ENCODE data around the gene RNASEL.
"Not testable (repeated sequence)": the region's sequence is repeated elsewhere in the genome, so short reads cannot be mapped to it uniquely, and the experiment has no call there.

Gene RNASEL

GRCh38 chr1:182588500-182589396, at the start of gene RNASEL:
RNASEL (minus strand) TSS chr1:182589256; CDS start chr1:182586806, 2,450 bp downstream.
- DNase-seq (ENCODE audit: low spot score) = peak; percentile 64

- DNase-seq (ENCODE audit: low spot score) = no peak
These were observed 48.7 kb upstream of the RNASEL start for GRCh38 chr1:182637769-182638168.

GRCh38 chr1:182635871-182636270, 46.8 kb upstream of the RNASEL start:
- no peak for DNase-seq (ENCODE audit: low spot score)

GRCh38 chr1:182634306-182635072, 45.4 kb upstream of the RNASEL start:
- DNase-seq (ENCODE audit: low spot score) = no peak

GRCh38 chr1:182633657-182634281, 44.7 kb upstream of the RNASEL start:
- peak; percentile 79 for DNase-seq (ENCODE audit: low spot score)

- DNase-seq (ENCODE audit: low spot score) = no peak
These were observed 44.0 kb upstream of the RNASEL start for GRCh38 chr1:182633031-182633430.

GRCh38 chr1:182632441-182632857, 43.4 kb upstream of the RNASEL start:
- not testable (repeated sequence) for DNase-seq (ENCODE audit: low spot score)

GRCh38 chr1:182631954-182632353, 42.9 kb upstream of the RNASEL start:
- DNase-seq (ENCODE audit: low spot score) = no peak

GRCh38 chr1:182631053-182631677, 42.1 kb upstream of the RNASEL start:
- no peak for DNase-seq (ENCODE audit: low spot score)

- no peak for DNase-seq (ENCODE audit: low spot score)
These were observed 41.5 kb upstream of the RNASEL start for GRCh38 chr1:182630586-182630985.

- peak; percentile 40 for DNase-seq (ENCODE audit: low spot score)
These were observed 40.5 kb upstream of the RNASEL start for GRCh38 chr1:182629499-182630096.

GRCh38 chr1:182629080-182629479, 40.0 kb upstream of the RNASEL start:
- DNase-seq (ENCODE audit: low spot score) = no peak

- no peak for DNase-seq (ENCODE audit: low spot score)
These were observed 39.6 kb upstream of the RNASEL start for GRCh38 chr1:182628657-182629056.

- DNase-seq (ENCODE audit: low spot score) = no peak
These were observed 38.6 kb upstream of the RNASEL start for GRCh38 chr1:182627622-182628021.

- DNase-seq (ENCODE audit: low spot score) = no peak
These were observed 37.5 kb upstream of the RNASEL start for GRCh38 chr1:182626527-182626926.

- DNase-seq (ENCODE audit: low spot score) = no peak
These were observed 36.9 kb upstream of the RNASEL start for GRCh38 chr1:182625719-182626504.

GRCh38 chr1:182625024-182625423, 36.0 kb upstream of the RNASEL start:
- no peak for DNase-seq (ENCODE audit: low spot score)

GRCh38 chr1:182624577-182624976, 35.5 kb upstream of the RNASEL start:
- no peak for DNase-seq (ENCODE audit: low spot score)

GRCh38 chr1:182622901-182623528, 34.0 kb upstream of the RNASEL start:
- DNase-seq (ENCODE audit: low spot score) = no peak

- DNase-seq (ENCODE audit: low spot score) = no peak
These were observed 32.9 kb upstream of the RNASEL start for GRCh38 chr1:182621906-182622305.

Data from germinal center (tissue), 1 donor.